GM12878 (cell line): ENCODE results near the gene C20orf96. TPM values are rescaled to one million over a fixed set of nuclear protein-coding genes. Genes with fewer than 3 reads are reported as not detected.

Experiments used
- BCL11A ChIP-seq: IDR thresholded peaks from 2 replicates; pipeline ENCODE4 v1.6.1; 2011; ENCODE audit warnings: low read depth, low read length
- CREM ChIP-seq: IDR thresholded peaks from 2 replicates; pipeline ENCODE4 v1.6.1; 2014; ENCODE audit warnings: antibody characterized with exemption, low read depth
- EZH2 ChIP-seq: IDR thresholded peaks from 2 replicates; pipeline ENCODE4 v1.6.1; 2012; ENCODE audit warnings: low read depth, mild to moderate bottlenecking, control low read depth, inconsistent platforms, low read length, borderline replicate concordance; ENCODE audit not compliant: control insufficient read depth
- KAT2A ChIP-seq: conservative IDR thresholded peaks from 2 replicates; pipeline ENCODE4 v1.6.1; 2011; ENCODE audit warnings: low read depth, low read length; ENCODE audit not compliant: control insufficient read depth
- KDM1A ChIP-seq: fragments of 200-600 bp; sonication (generic); IDR thresholded peaks from 2 replicates; pipeline ENCODE4 v1.6.1; 2016; ENCODE audit warnings: borderline replicate concordance
- MEF2B ChIP-seq: fragments of 450-650 bp; IDR thresholded peaks from 2 replicates; pipeline ENCODE4 v1.6.1; 2018; ENCODE audit warnings: mild to moderate bottlenecking, moderate library complexity; ENCODE audit not compliant: partially characterized antibody, poor library complexity, severe bottlenecking
- MYB ChIP-seq: fragments of 150-350 bp; IDR thresholded peaks from 2 replicates; pipeline ENCODE4 v1.6.1; 2014; ENCODE audit warnings: mild to moderate bottlenecking, low read depth, low read length, borderline replicate concordance
- NBN ChIP-seq: fragments of 450-650 bp; IDR thresholded peaks from 2 replicates; pipeline ENCODE4 v1.6.1; 2016
- POLR2AphosphoS2 ChIP-seq: IDR thresholded peaks from 2 replicates; pipeline ENCODE4 v1.6.1; 2011; ENCODE audit warnings: low read depth, mild to moderate bottlenecking, low read length, improper control_type of control experiment, moderate library complexity
- POLR2AphosphoS5 ChIP-seq: IDR thresholded peaks from 2 replicates; pipeline ENCODE4 v1.6.1; 2011; ENCODE audit warnings: mild to moderate bottlenecking, low read length, inconsistent platforms
- SMAD1 ChIP-seq: fragments of 450-650 bp; IDR thresholded peaks from 2 replicates; pipeline ENCODE4 v1.6.1; 2018; ENCODE audit warnings: mild to moderate bottlenecking, low read depth; ENCODE audit not compliant: partially characterized antibody
- SMAD5 ChIP-seq: IDR thresholded peaks from 2 replicates; pipeline ENCODE4 v1.6.1; 2016; ENCODE audit warnings: antibody characterized with exemption, low read depth
- SP1 ChIP-seq: IDR thresholded peaks from one replicate; pipeline ENCODE4 v1.6.1; 2011; ENCODE audit warnings: low read depth, low read length
- YY1 ChIP-seq: IDR thresholded peaks from 2 replicates; pipeline ENCODE4 v1.6.1; 2011; ENCODE audit warnings: low read depth, mild to moderate bottlenecking, low read length
- polyA plus RNA-seq, 11 experiments: library from polyadenylated mRNA; depleted of rRNA in 4 of 11; unstranded in 6 of 11; stranded (reverse) in 5 of 11; fragments of >200 nt; fragmentation: Nextera tagmentation in 4 of 11; fragmentation: Illumina TruSeq in 1 of 11; extraction: Ambion mirVana in 4 of 11; extraction: Trizol in 1 of 11; gene quantifications; 1 replicate in 1 of 11; 2 replicates in 10 of 11; pipeline versions ENCODE4 v1.2.1 to v1.2.3, GENCODE V29; 2011 to 2016; ENCODE audit warnings: inconsistent platforms in 2 of 11, missing spikeins in 2 of 11, low read depth in 1 of 11
- total RNA-seq, 4 experiments: library from RNA; depleted of rRNA in 3 of 4; stranded (reverse); fragments of >200 nt in 3 of 4; fragmentation: Illumina TruSeq in 1 of 4; extraction: Trizol in 1 of 4; gene quantifications; 2 replicates each; pipeline versions ENCODE4 v1.2.1 to v1.2.3, GENCODE V29; 2013 to 2021
- TF ChIP-seq, protein P1 (sequence below): IDR thresholded peaks from 2 replicates; pipeline ENCODE4 v1.6.1; 2012; ENCODE audit warnings: mild to moderate bottlenecking, low read depth, low read length
- TF ChIP-seq, protein P2 (sequence below): fragments of 450-650 bp; formaldehyde crosslinking; IDR thresholded peaks from 2 replicates; pipeline ENCODE4 v1.5.0; 2022; ENCODE audit warnings: mild to moderate bottlenecking, missing genetic modification characterization
- TF ChIP-seq, protein P3 (sequence below): fragments of 150-350 bp; IDR thresholded peaks from 2 replicates; pipeline ENCODE4 v1.6.1; 2014; ENCODE audit warnings: mild to moderate bottlenecking, low read depth, low read length
- TF ChIP-seq, protein P4 (sequence below): fragments of 450-650 bp; IDR thresholded peaks from 2 replicates; pipeline ENCODE4 v1.6.1; 2016; ENCODE audit warnings: mild to moderate bottlenecking

Gene C20orf96
- total and polyA plus RNA-seq, 10 of the 15 experiments (the other 5 are each of a cell fraction or from before 2014, with no cell fraction given), result 1.4 to 8.6 (median 5.9) TPM

DNA sequence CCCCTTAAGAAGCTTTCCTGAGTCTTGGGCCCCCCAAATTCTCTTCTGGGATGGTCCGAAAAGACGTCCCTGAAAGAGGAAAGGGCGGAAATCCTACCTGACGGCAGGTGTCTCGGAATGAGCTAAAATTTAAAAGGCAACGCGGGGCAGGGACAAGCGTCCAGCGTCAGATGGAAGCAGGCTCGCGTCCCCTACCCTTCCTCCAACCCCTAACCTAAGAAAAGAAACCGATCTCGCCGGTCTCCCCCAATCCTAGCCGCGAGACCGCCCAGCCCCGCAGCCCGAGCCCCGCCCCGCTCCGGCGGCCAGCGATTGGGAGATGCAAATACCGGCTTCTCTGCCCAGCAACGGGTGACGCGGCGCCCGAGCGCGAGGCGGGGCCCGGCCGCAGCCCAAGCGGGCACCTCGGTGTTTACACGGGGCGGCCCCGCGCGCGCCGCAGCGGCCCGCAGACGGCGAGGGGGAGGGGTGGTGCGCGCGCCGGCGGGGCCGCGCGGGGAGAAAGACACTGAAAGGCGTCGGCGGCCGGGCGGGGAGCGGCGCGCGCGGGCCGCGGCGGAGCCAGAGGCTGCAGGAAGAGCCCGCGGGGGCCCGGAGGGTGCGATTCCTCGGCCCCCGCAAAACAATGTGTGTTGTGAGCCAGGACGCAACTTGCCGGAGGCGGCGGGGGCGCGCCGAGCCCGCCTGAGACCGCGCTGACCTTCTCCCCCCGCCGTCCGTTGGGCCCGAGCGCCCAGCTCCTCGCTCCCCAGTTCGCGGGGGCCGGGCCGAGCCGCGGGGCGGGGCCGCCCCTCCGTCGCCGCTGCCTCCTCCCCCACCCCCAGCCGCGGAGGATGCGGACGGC, 34.7 kb upstream of the C20orf96 start, which contains the start of gene SOX12 (continued):
- TF ChIP-seq POLR2AphosphoS5, result peak; percentile 74
- TF ChIP-seq YY1, result no peak; the same call in 1 of the 2 replicates
- TF ChIP-seq, protein P1, sequence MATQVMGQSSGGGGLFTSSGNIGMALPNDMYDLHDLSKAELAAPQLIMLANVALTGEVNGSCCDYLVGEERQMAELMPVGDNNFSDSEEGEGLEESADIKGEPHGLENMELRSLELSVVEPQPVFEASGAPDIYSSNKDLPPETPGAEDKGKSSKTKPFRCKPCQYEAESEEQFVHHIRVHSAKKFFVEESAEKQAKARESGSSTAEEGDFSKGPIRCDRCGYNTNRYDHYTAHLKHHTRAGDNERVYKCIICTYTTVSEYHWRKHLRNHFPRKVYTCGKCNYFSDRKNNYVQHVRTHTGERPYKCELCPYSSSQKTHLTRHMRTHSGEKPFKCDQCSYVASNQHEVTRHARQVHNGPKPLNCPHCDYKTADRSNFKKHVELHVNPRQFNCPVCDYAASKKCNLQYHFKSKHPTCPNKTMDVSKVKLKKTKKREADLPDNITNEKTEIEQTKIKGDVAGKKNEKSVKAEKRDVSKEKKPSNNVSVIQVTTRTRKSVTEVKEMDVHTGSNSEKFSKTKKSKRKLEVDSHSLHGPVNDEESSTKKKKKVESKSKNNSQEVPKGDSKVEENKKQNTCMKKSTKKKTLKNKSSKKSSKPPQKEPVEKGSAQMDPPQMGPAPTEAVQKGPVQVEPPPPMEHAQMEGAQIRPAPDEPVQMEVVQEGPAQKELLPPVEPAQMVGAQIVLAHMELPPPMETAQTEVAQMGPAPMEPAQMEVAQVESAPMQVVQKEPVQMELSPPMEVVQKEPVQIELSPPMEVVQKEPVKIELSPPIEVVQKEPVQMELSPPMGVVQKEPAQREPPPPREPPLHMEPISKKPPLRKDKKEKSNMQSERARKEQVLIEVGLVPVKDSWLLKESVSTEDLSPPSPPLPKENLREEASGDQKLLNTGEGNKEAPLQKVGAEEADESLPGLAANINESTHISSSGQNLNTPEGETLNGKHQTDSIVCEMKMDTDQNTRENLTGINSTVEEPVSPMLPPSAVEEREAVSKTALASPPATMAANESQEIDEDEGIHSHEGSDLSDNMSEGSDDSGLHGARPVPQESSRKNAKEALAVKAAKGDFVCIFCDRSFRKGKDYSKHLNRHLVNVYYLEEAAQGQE, result no peak
- TF ChIP-seq, protein P2, sequence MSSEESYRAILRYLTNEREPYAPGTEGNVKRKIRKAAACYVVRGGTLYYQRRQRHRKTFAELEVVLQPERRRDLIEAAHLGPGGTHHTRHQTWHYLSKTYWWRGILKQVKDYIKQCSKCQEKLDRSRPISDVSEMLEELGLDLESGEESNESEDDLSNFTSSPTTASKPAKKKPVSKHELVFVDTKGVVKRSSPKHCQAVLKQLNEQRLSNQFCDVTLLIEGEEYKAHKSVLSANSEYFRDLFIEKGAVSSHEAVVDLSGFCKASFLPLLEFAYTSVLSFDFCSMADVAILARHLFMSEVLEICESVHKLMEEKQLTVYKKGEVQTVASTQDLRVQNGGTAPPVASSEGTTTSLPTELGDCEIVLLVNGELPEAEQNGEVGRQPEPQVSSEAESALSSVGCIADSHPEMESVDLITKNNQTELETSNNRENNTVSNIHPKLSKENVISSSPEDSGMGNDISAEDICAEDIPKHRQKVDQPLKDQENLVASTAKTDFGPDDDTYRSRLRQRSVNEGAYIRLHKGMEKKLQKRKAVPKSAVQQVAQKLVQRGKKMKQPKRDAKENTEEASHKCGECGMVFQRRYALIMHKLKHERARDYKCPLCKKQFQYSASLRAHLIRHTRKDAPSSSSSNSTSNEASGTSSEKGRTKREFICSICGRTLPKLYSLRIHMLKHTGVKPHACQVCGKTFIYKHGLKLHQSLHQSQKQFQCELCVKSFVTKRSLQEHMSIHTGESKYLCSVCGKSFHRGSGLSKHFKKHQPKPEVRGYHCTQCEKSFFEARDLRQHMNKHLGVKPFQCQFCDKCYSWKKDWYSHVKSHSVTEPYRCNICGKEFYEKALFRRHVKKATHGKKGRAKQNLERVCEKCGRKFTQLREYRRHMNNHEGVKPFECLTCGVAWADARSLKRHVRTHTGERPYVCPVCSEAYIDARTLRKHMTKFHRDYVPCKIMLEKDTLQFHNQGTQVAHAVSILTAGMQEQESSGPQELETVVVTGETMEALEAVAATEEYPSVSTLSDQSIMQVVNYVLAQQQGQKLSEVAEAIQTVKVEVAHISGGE (CRISPR knock-in tag), result no peak
- TF ChIP-seq BCL11A, result no peak
- TF ChIP-seq MYB, result no peak
- TF ChIP-seq KDM1A, result no peak
- TF ChIP-seq EZH2, result no peak
- 0 out of 2 replicates have a peak, but pooled peaks have one; percentile 27 for TF ChIP-seq POLR2AphosphoS2
- TF ChIP-seq NBN, result no peak
- TF ChIP-seq KAT2A, result no peak
- TF ChIP-seq MEF2B, result no peak
- peak; percentile 96 for TF ChIP-seq CREM
- TF ChIP-seq SMAD5, result no peak; the same call in 1 of the 2 replicates
- TF ChIP-seq SP1, result peak; percentile 42
- no peak for TF ChIP-seq SMAD1
- TF ChIP-seq, protein P3, sequence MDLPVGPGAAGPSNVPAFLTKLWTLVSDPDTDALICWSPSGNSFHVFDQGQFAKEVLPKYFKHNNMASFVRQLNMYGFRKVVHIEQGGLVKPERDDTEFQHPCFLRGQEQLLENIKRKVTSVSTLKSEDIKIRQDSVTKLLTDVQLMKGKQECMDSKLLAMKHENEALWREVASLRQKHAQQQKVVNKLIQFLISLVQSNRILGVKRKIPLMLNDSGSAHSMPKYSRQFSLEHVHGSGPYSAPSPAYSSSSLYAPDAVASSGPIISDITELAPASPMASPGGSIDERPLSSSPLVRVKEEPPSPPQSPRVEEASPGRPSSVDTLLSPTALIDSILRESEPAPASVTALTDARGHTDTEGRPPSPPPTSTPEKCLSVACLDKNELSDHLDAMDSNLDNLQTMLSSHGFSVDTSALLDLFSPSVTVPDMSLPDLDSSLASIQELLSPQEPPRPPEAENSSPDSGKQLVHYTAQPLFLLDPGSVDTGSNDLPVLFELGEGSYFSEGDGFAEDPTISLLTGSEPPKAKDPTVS, result no peak
- TF ChIP-seq, protein P4, sequence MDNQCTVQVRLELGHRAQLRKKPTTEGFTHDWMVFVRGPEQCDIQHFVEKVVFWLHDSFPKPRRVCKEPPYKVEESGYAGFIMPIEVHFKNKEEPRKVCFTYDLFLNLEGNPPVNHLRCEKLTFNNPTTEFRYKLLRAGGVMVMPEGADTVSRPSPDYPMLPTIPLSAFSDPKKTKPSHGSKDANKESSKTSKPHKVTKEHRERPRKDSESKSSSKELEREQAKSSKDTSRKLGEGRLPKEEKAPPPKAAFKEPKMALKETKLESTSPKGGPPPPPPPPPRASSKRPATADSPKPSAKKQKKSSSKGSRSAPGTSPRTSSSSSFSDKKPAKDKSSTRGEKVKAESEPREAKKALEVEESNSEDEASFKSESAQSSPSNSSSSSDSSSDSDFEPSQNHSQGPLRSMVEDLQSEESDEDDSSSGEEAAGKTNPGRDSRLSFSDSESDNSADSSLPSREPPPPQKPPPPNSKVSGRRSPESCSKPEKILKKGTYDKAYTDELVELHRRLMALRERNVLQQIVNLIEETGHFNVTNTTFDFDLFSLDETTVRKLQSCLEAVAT, result peak; percentile 48; the same call in 1 of the 2 replicates
